A673 (cell line): ENCODE measurements around the gene TRIM71.

Source experiments
- CTCF ChIP-seq: fragments of 300-800, 200-600 bp; sonication (generic); conservative IDR thresholded peaks from 2 replicates; pipeline ENCODE4 v1.5.1; 2017; ENCODE audit warnings: low read depth, mild to moderate bottlenecking, antibody characterized with exemption, low read length, moderate library complexity, mixed read lengths
- EZH2 ChIP-seq: fragments of 200-600 bp; sonication (generic); IDR thresholded peaks from 2 replicates; pipeline ENCODE4 v1.6.1; 2017; ENCODE audit warnings: borderline replicate concordance, low read depth, mild to moderate bottlenecking, mixed read lengths, antibody characterized with exemption, low read length; ENCODE audit not compliant: poor library complexity, severe bottlenecking

- TF ChIP-seq CTCF (no peak), EZH2 (no peak)
Measured at GRCh38 chr3:32895701-32896100, 77.9 kb downstream of the TRIM71 start.
